HG03103 (cell line): ENCODE results near the gene DPYSL4.

ENCODE experiments used
- ATAC-seq: cut with Tn5 transposase; IDR thresholded peaks from one replicate; pipeline ENCODE4 v1.9.1; 2021; ENCODE audit warnings: low read depth; ENCODE audit not compliant: unreplicated experiment

DPYSL4 gene

GRCh38 chr10:132162590-132163277 is 24.0 kb upstream of the DPYSL4 start:
- no peak for ATAC-seq

GRCh38 chr10:132163278-132163765 is 23.4 kb upstream of the DPYSL4 start:
- ATAC-seq, result peak; percentile 71

- ATAC-seq, result no peak
Observed at GRCh38 chr10:132163826-132164515, 22.8 kb upstream of the DPYSL4 start.

GRCh38 chr10:132164761-132165278 is 21.9 kb upstream of the DPYSL4 start:
- ATAC-seq, result no peak

GRCh38 chr10:132165416-132165980 is 21.2 kb upstream of the DPYSL4 start:
- no peak for ATAC-seq

- ATAC-seq, result no peak
Observed at GRCh38 chr10:132166216-132166950, 20.4 kb upstream of the DPYSL4 start.

- ATAC-seq, result no peak
Observed at GRCh38 chr10:132167041-132167674, 19.6 kb upstream of the DPYSL4 start.

- ATAC-seq, result no peak
Observed at GRCh38 chr10:132167976-132168375, 18.8 kb upstream of the DPYSL4 start.

- ATAC-seq, result no peak
Observed at GRCh38 chr10:132168571-132169030, 18.1 kb upstream of the DPYSL4 start.

- ATAC-seq, result no peak
Observed at GRCh38 chr10:132169031-132169765, 17.6 kb upstream of the DPYSL4 start.

GRCh38 chr10:132169766-132170560 is 16.8 kb upstream of the DPYSL4 start:
- ATAC-seq, result no peak

GRCh38 chr10:132170561-132171361 is 16.0 kb upstream of the DPYSL4 start:
- ATAC-seq, result no peak

GRCh38 chr10:132172091-132173066 is 14.4 kb upstream of the DPYSL4 start:
- ATAC-seq, result no peak

- ATAC-seq, result no peak
Observed at GRCh38 chr10:132173185-132173584, 13.6 kb upstream of the DPYSL4 start.

GRCh38 chr10:132174237-132174636 is 12.5 kb upstream of the DPYSL4 start:
- ATAC-seq, result no peak

GRCh38 chr10:132175408-132175807 is 11.3 kb upstream of the DPYSL4 start:
- ATAC-seq, result no peak
